Measurements from ENCODE around the gene HYOU1. TPM values are rescaled to one million over a fixed set of nuclear protein-coding genes. Genes with fewer than 3 reads are reported as not detected.

HYOU1 gene
- total RNA-seq, 1 experiment from 2014 or later: 117 TPM

DNA sequence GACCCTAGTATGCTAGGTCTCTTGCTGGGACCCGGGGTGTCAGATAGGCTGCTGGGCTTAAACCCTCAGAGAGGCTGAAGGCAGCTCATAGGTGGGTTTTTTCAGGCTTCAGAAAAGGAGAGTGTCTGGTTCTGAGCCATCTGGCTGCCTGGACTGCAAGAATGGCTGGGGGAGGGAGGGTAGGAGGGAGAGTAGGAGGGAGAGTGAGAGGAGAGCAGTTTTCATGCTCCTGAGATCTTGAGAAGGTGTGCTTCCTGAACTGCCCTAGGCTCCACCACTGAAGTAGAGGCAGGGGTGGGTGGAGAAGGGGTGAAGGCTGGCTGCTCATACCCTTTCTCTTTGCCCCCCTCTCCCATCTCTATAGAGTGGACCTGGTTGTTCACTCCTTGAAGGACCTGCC is 32.3 kb upstream of the HYOU1 start:
- peaks cover 16% of the 10 kb centered on the region for H3K36me3 ChIP-seq (ENCODE audit: low read depth)
- ChIA-PET POLR2A (ENCODE audit: unreplicated experiment) (no interaction called here), CTCF (interaction anchor here (0.6 kb wide), 1 partner anchor 251 kb away, joined by 3 read pairs; no protein-coding TSS in a partner anchor)

DNA sequence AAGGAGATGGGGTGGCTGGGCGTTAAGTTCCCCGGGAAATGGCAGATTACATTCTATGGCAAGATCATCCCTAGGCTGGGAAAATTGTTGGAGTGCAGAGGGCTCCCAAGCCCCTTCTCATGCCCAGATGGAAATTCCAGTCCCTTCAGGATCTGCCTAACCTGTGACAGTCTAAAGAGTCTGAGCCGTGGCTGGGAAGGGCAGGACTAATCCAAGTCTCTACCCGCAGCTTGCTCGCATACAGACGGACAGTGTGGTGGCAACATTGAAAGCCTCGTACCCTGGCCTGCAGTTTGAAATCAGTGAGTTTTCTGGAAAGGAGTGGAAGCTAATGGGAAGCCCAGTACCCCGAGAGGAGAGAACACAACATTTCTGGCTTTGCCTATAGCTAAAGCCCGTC is 31.4 kb upstream of the HYOU1 start:
- Histone ChIP-seq H3K4me3 (no peak overlapping the region), H3K79me2 (ENCODE audit: low read depth) (peaks cover 43% of the 10 kb centered on the region), H3K27me3 (ENCODE audit: insufficient read depth, low read depth) (no peaks in the 10 kb centered on the region), H3K9me3 (ENCODE audit: insufficient read depth, low read depth) (no peaks in the 10 kb centered on the region), H3K9me2 (ENCODE audit: insufficient read depth) (no peaks in the 10 kb centered on the region), H3K36me3 (ENCODE audit: low read depth) (peaks cover 14% of the 10 kb centered on the region), H3F3A (ENCODE audit: insufficient read depth, low read depth) (peaks cover 40% of the 10 kb centered on the region; the same call in 1 of the 2 replicates), H2AFZ (no peak overlapping the region), H3K4me1 (replicated peaks; ENCODE audit: insufficient read depth) (peaks cover 38% of the 10 kb centered on the region), H3K27ac (no peak overlapping the region), H3K4me2 (no peak overlapping the region), H4K20me1 (ENCODE audit: insufficient read depth) (peaks cover 14% of the 10 kb centered on the region)
- no peak for TF ChIP-seq EZH2 (IDR thresholded peaks at IDR 0.05; ENCODE audit: low read depth)
- TF ChIP-seq, protein P1, sequence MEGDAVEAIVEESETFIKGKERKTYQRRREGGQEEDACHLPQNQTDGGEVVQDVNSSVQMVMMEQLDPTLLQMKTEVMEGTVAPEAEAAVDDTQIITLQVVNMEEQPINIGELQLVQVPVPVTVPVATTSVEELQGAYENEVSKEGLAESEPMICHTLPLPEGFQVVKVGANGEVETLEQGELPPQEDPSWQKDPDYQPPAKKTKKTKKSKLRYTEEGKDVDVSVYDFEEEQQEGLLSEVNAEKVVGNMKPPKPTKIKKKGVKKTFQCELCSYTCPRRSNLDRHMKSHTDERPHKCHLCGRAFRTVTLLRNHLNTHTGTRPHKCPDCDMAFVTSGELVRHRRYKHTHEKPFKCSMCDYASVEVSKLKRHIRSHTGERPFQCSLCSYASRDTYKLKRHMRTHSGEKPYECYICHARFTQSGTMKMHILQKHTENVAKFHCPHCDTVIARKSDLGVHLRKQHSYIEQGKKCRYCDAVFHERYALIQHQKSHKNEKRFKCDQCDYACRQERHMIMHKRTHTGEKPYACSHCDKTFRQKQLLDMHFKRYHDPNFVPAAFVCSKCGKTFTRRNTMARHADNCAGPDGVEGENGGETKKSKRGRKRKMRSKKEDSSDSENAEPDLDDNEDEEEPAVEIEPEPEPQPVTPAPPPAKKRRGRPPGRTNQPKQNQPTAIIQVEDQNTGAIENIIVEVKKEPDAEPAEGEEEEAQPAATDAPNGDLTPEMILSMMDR (conservative IDR thresholded peaks at IDR 0.05): no peak
- POLR2A ChIA-PET (ENCODE audit: unreplicated experiment): no interaction called here
- intact Hi-C loops (cut with micrococcal nuclease; ENCODE audit: unreplicated experiment): no loop called here
- CTCF ChIA-PET: interaction anchor here (0.6 kb wide), 1 partner anchor 252 kb away, joined by 3 read pairs; no protein-coding TSS in a partner anchor
- no TSS peak for BruUV-seq (replicated peaks)
- peak in 1 of 2 experiments; percentile 12 for DNase-seq

More for the DNA sequence above, 32.3 kb upstream of the HYOU1 start:
- no peak overlapping the region for H3K4me2 ChIP-seq
- H3K79me2 ChIP-seq (ENCODE audit: low read depth): peaks cover 52% of the 10 kb centered on the region
- H3K4me3 ChIP-seq: no peak overlapping the region
- H3K9me2 ChIP-seq (ENCODE audit: insufficient read depth): no peaks in the 10 kb centered on the region
- no peaks in the 10 kb centered on the region for H3K9me3 ChIP-seq (ENCODE audit: insufficient read depth, low read depth)
- DNase-seq: no peak
- H2AFZ ChIP-seq: no peak overlapping the region
- TF ChIP-seq, protein P1 (conservative IDR thresholded peaks at IDR 0.05): no peak
- no peak for TF ChIP-seq EZH2 (IDR thresholded peaks at IDR 0.05; ENCODE audit: low read depth)
- H3K4me1 ChIP-seq (replicated peaks; ENCODE audit: insufficient read depth): peaks cover 40% of the 10 kb centered on the region
- no peaks in the 10 kb centered on the region for H3K27me3 ChIP-seq (ENCODE audit: insufficient read depth, low read depth)
- H4K20me1 ChIP-seq (ENCODE audit: insufficient read depth): peaks cover 21% of the 10 kb centered on the region
- BruUV-seq (replicated peaks): no TSS peak
- intact Hi-C loops (cut with micrococcal nuclease; ENCODE audit: unreplicated experiment): no loop called here
- peaks cover 43% of the 10 kb centered on the region; the same call in 1 of the 2 replicates for H3F3A ChIP-seq (ENCODE audit: insufficient read depth, low read depth)
- no peak overlapping the region for H3K27ac ChIP-seq

DNA sequence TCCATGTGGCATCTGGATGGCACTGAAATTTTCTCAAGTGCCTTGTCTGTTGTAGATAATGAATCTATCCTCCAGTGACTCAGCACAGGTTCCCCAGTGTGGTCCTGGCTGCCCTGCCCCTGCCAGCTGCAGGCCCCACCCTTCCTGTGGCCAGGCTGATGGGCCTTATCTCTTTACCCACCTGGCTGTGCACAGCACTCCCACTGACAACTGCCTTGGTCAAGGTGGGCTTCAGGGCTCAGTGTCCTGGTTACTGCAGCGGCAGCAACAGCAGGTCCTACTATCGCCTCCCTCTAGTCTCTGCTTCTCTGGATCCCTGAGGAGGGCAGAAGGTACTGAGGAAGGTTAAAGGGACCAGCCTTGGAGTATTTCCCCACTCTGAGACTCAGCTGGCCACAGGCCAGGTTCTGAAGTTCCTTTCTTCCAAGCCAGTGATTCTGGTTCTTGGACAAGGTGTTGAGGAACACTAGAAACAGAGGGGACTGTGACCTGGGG is 30.8 kb upstream of the HYOU1 start:
- H3K4me2 ChIP-seq: peak overlapping the region; percentile 50
- ChIA-PET CTCF (no interaction called here), POLR2A (ENCODE audit: unreplicated experiment) (interaction anchor here (1.0 kb wide), 1 partner anchor 15 kb away, joined by 3 read pairs; no protein-coding TSS in a partner anchor)
- no TSS peak for BruUV-seq (replicated peaks)
- peaks cover 32% of the 10 kb centered on the region for H3K4me1 ChIP-seq (replicated peaks; ENCODE audit: insufficient read depth)
- H2AFZ ChIP-seq: no peak overlapping the region
- intact Hi-C loops (cut with micrococcal nuclease; ENCODE audit: unreplicated experiment): no loop called here
- no peaks in the 10 kb centered on the region for H3K9me3 ChIP-seq (ENCODE audit: insufficient read depth, low read depth)
- peaks cover 8% of the 10 kb centered on the region for H3K36me3 ChIP-seq (ENCODE audit: low read depth)
- peak; percentile 31 to 35 for DNase-seq
- H3F3A ChIP-seq (ENCODE audit: insufficient read depth, low read depth): peaks cover 39% of the 10 kb centered on the region; the same call in 1 of the 2 replicates
- no peaks in the 10 kb centered on the region for H3K27me3 ChIP-seq (ENCODE audit: insufficient read depth, low read depth)
- H3K27ac ChIP-seq: 0 out of 2 replicates have a peak overlapping the region, but pooled peaks have one; percentile 6
- H4K20me1 ChIP-seq (ENCODE audit: insufficient read depth): peaks cover 8% of the 10 kb centered on the region
- TF ChIP-seq, protein P1 (conservative IDR thresholded peaks at IDR 0.05): no peak
- TF ChIP-seq EZH2 (IDR thresholded peaks at IDR 0.05; ENCODE audit: low read depth): no peak
- H3K4me3 ChIP-seq: no peak overlapping the region
- H3K9me2 ChIP-seq (ENCODE audit: insufficient read depth): no peaks in the 10 kb centered on the region
- peaks cover 37% of the 10 kb centered on the region for H3K79me2 ChIP-seq (ENCODE audit: low read depth)
